Measurements from ENCODE around the gene STARD8.
A peak's percentile ranks its signal among the peaks of the same experiment; 100 is the strongest.
"Not testable (repeated sequence)": the region's sequence is repeated elsewhere in the genome, so short reads cannot be mapped to it uniquely, and the experiment has no call there.

The STARD8 gene

DNA sequence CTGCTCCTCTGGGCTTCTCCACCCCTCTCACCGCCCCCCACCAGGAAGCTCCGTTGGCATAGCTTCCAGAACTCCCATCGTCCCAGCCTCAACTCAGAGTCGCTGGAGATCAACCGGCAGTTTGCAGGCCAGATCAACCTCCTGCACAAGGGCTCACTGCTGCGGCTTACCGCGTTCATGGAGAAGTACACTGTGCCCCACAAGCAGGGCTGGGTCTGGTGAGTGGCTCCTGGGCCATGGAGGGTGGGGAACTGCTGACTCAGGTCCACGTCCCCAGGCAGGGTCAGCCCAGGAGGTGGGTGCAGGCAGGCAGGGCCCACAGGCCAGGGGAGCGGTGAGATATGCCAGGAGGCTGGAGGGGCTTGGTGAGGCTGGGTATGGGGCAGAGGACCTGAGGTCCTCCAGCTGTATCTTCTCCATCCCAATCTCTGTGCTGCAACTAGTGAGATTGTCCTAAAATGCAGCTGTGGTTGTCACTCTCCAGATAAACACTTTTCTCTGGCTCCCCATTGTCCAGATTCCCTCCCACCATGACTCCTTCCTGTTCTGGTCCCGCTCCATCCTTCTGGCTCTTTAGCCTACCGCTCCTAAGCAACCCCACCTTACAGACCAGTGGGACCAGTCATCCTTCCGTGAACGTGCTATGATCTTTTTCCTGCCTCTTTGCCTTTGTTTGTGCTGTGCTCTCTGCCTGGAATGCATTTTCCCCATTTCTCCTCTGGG, 71.9 kb downstream of the STARD8 start:
- DNase-seq = no peak

DNA sequence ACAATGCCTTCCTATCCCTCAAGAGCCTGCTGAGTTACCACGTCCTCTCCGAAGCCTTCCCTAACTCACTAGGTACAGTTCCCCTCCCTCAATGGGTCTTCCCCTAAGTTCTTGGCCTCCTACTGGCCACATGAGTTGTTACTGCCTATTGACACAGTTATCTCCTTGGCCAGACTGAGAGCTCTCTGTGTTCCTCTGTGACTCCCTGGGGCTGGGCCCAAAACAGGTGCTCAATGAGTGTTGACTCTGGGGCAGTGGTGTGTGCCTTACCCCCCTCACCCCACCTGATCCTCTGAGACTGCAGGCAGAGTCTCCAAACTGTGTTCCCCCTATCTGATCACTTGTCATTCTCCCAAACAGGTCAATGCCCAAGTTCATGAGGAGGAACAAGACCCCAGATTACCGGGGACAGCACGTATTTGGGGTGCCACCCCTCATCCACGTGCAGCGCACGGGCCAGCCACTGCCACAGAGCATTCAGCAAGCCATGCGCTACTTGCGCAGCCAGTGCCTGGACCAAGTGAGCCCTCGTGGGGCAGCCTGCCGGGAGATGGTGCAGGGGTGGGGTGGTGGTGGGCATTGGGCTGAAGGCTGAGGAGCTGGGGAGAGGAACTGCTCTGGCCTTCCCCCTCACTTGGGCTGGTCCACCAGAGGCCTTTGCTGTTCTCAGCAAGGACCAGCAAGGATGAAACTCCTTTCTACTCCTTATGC, 72.6 kb downstream of the STARD8 start:
- DNase-seq = no peak

DNA sequence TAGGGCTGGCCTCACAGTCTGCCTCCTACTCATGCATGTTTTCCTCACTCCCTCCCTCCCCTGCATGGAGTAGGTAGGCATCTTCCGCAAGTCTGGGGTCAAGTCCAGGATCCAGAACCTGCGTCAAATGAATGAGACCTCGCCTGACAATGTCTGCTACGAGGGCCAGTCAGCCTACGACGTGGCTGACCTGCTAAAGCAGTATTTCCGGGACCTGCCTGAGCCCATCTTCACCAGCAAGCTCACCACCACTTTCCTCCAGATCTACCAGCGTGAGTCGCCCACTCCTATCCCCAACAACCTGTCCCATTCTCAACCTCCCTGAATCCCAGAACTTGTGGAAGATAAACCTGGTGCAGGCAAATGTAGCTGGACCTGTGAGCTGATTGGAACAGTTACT, 73.4 kb downstream of the STARD8 start:
- DNase-seq = no peak

DNA sequence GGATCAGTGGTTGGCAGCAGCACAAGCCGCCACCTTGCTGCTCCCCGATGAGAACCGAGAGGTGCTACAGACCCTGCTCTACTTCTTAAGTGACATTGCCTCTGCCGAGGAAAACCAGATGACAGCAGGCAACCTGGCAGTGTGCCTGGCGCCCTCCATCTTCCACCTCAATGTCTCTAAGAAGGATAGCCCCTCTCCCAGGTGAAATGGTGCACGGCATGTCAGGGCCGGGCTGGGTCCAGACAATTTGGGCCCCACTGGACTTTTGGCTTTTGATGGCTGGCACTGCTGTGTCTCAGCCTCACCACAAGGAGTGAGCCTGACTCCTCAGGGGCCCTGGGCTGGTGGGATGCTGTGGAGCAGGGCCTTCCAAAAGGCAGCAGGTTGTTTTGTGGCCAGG, 74.1 kb downstream of the STARD8 start:
- DNase-seq = no peak

DNA sequence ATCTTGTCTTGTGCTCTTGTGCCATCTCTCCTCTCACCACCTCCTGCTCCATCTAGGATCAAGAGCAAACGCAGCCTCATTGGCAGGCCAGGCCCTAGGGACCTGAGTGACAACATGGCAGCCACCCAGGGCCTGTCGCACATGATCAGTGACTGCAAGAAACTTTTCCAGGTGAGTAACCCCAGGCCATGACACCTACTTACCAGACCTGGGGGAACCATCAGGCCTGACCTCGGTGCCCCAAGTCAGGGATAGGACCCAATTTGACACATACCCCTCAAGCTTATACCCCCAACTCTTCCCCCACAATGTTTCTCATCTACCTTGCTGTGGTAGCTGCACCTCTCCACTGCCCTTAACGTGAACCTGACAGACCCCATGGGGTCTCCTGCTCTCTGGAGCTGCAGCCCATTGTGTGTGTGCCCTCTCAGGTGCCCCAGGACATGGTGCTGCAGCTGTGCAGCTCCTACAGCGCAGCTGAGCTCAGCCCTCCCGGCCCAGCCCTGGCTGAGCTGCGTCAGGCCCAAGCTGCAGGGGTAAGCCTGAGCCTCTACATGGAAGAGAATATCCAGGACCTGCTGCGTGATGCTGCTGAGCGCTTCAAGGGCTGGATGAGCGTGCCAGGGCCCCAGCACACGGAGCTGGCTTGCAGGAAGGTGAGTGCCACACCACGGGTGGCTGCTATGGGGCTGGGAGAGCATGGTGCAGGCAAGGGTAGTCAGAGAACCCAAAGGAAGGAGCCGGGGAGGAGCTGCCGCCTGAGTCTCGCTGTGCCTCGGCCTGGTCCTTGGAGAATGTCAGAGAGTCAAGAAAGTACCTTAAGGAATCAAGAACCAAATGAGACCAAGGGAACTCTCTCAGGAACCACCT, 74.8 kb downstream of the STARD8 start:
- no peak for DNase-seq

DNA sequence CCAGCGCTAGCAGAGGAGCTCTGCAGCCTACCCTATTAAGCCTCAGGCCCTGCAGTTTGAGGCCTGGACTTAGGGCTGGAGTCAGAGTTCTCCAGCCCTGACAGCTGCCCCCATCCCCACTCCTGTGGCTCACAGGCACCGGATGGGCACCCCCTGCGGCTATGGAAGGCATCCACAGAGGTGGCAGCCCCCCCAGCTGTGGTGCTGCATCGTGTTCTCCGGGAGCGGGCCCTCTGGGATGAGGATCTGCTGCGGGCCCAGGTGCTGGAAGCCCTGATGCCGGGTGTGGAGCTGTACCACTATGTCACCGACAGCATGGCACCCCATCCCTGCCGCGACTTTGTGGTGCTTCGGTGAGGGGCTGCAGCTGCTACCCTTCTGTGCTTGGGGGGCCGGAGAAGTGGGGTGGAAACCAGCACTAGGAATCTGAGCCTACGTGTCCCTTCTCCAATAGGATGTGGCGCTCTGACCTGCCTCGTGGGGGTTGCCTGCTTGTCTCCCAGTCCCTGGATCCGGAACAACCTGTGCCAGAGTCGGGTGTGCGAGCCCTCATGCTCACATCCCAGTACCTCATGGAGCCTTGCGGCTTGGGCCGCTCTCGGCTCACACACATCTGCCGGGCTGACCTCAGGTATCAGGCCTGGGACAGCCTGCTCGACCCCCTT, 76.2 kb downstream of the STARD8 start:
- DNase-seq = no peak

DNA sequence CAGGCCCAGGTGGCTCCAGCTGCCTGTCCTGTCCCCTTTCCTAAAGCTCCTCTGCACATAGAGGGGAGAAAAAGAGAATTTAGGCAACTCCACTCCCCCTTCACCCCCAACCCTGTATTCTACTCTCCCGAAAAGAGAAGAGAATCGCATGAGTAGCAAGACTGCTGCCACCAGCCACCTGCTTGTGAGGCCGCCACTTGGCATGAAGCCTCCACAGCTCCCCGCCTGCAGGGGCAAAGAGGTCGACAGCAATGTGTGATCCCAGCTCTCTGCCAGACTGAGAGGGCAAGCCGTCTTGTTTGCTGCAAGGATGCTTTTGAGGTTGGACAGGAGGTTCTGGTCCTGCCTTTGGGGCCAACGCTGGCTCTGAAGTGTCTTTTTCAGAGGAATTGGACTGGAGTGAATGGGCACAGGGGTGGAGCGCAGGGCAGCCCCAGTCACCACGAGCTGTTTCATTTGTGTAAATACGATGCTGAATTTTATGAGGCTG, 77.1 kb downstream of the STARD8 start:
- no peak for DNase-seq

DNA sequence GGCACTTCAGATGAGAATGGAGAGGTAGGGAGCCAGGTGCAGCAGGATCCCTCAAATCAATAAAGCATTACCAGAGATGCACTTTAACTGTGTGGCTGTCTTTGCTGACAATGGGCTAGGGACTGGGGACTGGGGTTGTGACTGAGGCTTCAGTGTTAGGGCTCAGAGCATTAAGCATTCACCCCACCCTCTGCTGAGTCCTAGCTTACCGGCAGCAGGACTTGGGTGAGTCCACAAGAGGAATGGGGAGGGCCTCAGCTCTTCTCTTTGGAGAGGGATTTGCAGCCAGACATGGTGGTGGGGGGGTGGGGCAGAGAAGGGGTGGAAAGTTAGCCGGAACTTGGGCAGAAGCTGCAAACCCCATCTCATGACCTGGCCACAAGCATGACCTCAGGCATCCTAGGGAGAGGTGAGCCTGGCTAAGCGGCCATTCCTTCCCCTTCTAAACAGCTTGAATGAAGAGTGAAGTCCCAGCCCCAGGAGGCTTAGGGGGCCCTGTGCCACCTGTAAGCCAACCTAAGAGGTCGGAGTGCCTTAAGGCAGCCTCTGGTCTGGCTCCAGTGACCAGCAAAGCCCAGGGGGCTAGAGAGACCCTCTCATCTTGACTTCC, 78.4 kb downstream of the STARD8 start:
- no peak for DNase-seq

DNA sequence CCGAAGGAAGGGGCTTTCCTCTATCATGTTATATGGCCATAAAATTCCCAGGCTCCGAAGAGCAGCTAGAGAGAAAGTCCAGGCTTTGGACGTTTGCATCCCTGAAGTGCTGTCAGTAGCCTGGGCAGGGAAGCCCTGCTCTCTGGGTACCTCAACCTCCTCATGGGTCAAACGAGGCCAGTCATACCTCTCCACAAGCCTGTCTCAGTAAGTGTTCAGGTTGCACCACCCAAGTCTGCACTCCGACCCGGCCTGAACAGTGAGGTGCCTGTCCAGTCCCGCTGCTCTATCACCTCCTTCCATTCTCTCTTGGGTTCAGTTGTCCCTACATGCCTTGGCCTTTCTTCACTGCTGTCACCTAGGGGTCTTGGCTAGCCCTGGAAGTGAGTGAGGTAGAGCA, 78.9 kb downstream of the STARD8 start:
- DNase-seq = no peak

DNA sequence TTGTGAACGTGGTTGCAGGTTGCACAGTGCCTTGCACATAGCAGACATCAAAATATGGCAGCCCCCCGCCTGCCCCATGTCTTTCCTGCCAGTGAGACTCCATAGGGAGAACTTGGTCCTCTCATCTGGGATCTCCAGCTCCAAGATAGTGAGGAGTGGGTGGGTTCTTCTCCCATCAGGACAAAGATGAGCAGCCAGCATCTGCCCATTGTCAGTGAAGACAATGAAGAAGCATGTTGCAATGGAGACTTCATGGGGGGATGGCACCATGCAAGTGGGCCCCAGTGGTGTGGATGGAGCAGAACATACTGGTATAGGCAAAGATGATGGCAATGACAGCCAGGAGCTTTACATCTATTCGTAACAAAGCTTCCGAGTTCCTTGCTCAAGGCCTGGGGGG, 80.2 kb downstream of the STARD8 start:
- no peak for DNase-seq

DNA sequence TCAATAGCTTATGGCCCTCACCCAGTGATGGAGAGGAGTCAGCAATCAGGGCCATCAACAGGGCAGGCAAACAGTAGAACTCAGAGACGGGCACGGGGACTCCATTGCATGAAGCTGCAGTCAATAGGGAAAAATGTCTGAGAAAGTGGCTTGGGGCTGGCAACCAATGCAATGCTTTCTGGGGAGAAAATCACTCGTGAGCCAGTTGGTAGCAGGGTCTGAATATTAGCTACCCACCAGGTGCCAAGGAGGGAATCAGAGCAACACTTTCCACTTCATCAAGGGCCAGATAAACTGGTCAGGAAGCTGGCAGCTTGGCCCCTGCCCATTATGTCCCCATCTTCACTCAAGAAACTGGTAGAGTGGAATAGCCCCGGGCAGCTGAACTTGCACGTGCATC, 80.7 kb downstream of the STARD8 start:
- no peak for DNase-seq

DNA sequence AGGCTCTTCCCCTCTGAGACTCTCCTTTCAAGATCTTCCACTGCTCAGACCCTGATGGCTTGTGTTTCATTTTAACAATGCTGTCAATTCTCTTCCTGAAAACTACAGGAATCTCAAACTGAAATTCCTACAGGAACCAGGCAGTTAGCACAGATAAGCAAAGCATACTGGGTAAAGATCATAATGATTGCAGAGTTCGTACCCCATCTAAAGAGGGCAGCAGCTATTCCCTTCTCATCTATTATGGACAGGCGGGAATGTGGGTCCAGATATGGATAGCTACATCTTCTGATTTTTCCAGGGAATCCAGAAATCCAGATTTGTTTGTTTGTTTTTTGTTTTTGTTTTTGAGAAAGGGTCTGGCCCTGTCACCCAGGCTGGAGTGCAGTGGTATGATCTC, 83.8 kb downstream of the STARD8 start:
- no peak for DNase-seq

DNA sequence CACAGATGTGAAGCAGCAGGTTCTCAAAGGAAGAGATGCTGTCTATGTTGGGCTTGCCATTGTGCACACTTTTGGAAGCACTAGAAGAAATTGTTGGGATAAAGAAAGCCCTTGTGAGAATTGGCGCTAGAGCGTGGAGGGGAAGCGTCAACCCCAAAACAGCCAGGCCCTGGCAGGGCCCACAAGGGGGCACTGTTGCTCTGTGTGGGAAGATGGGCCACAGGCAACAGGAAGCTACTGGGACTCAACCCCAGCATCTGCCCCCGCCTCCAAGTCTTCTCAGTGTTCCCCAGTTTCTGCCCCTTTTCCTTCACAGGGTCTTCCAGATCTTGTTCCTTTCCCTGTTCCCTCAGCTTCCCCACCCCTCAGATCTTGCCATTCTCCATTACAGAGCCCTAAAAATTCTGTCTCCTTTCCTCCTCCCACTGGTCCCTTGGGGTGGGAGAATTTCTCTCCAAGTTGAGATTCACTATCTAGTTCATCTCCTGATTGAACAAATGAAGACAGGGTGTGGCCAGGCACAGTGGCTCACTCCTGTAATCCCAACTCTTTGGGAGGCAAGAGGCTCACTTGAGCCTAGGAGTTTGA, 85.5 kb downstream of the STARD8 start:
- peak; percentile 60 for DNase-seq

DNA sequence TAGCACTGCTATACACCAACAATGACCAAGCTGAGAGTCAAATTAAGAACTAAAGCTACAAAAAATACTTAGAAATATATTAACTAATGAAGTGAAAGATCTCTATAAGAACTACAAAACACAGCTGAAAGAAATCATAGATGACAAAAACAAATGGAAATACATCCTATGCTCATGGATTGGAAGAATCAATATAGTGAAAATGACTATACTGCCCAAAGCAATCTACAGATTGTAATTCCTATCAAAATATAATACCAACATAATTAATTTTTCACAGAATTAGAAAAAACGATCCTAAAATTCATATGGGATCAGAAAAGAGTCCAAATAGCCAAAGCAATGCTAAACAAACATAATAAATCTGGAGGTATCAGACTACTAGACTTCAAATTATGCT, 87.8 kb downstream of the STARD8 start:
- DNase-seq = no peak

DNA sequence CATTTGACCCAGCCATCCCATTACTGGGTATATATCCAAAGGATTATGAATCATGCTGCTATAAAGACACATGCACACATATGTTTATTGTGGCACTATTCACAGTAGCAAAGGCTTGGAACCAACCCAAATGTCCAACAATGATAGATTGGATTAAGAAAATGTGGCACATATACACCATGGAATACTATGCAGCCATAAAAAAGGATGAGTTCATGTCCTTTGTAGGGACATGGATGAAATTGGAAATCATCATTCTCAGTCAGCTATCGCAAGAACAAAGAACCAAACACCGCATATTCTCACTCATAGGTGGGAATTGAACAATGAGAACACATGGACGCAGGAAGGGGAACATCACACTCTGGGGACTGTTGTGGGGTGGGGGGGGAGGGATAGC, 94.4 kb downstream of the STARD8 start:
- DNase-seq = not testable (repeated sequence)

DNA sequence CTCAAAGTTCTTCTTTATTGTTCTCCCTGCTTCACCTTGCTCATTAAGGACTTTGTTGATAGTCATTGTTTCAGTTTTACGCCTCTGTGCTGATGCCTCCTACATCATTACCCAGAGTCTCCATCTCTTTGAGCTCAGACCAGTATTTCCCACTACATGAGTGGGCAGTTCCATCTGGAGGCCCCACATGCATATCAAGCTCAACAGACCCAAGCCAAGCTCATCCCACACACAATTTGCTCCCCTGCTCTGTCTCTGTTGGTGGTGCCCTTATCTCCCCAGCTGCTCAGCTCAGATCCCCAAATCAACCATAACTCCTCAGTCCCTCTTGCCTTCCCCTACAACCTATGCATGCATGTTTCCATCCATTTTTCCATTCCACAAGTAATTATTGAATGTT, 96.3 kb downstream of the STARD8 start:
- no peak for DNase-seq

DNA sequence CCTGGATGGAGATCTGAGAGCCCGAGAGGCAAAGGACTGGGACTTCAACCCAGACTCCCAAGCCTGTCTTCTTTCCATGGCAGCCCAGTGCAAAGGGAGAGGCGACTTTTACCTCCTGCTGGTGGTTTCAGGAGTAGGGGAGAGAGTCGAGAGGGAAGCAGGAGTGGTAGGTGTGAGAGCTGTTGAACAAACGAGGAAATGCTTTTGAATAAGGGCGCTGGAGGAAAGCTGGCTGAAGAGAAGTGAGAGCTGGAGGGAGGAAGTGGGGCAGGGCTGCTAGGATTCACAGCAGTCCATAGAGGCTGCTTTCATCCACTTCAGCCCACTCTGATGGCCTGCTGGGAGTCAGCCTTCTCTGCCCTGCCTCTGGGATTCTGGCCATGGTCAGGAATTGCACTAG, 99.5 kb downstream of the STARD8 start:
- no peak for DNase-seq

DNA sequence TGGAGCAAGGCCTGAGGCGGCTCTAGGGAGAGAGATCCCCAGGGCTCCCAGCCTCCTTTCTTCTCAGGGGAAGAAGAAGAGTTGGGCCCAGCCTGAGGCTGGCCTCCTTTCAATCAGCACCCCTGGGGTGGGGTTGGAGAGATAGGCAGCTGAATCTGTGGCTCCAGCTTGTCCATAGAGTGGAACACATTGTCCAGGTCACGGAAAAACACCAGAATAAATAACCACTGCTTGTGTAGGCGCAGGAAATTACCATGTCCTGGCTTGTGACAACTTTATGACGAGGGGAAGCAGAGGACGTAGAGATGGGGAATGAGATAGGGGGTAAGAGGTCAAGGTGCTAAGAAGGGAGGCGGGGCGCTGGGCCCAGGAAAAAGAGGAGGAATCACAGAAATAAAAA, 100.6 kb downstream of the STARD8 start:
- DNase-seq = no peak

DNA sequence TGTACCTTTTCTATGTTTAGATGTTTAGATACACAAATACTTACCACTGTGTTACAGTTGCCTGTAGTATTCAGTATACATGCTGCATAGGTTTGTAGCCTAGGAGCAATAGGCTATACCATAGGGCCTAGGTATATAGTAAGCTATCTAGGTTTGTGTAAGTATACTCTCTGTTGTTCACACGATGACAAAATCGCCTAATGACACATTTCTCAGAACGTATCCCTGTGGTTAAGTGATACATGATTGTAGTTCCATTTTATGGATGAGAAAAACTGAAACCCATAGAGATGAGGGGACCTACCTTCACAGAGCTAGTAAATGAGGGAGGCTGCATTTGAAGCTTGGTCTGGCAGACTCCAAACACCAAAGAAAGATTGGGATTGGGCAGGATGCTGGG, 102.0 kb downstream of the STARD8 start:
- DNase-seq = no peak

DNA sequence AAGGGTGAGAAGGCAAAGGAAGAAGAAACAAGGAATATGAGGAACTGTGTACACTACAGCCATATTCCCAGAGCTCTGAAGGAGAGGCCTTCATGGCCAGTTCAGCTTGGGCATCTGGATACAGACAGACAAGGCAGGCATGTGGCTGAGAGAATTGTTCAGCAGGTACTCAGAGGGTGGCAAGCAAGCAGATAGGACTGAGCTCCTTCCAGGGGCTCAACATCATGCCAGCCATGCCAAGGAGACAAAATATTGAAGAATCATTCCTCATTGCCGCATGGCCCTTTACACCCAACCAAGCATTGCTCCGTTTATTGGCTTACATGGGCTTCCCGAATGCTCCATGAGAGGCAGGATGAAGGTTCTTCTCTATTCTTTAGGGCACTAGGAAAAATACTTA, 102.8 kb downstream of the STARD8 start:
- DNase-seq = no peak

DNA sequence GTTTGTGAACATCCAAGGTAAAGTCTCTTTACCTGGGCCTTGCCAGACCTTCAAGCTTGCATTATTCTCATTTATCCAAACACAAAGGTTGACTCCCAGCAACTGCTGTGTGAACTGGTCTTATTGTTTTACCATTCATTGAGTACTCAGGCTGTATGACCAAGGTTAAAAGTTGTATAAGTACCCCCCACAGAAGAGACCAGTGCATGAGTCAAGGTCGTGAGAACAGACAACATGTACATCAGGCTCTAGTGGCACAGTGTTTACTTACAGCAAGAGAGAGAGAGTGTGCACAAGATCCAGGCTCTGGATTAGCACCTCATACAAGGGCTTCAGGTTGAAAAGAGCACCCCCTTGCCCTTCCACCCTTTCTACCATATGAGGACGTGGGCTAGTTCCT, 103.9 kb downstream of the STARD8 start:
- no peak for DNase-seq

DNA sequence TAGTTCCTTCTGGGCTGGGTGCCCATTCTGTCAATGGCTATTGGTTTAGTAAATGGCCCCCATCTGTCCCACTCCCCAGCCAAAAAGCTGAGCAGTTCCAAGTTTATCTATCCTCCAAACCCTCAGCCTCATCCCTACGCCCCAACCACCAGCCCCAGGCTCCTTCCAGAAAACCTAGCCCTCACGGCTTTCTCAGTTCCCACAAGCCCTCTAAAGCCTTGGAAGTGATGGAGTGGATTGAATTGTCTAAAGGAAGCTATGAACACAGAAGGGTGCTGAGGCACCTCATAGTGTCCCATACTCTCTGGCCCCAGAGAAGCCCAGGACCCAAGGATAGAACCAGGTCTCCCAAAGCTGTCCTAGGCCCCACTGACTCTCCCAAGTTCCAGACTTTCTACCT, 105.8 kb downstream of the STARD8 start:
- no peak for DNase-seq
